HL-60/S4 (cell line): ENCODE results near the gene ICOS.
"Not testable (repeated sequence)": the region's sequence is repeated elsewhere in the genome, so short reads cannot be mapped to it uniquely, and the experiment has no call there.

Source experiments
- in situ Hi-C: fragments of 300-500 bp; cut with MboI; formaldehyde crosslinking; loops from 2 replicates; pipeline ENCODE4 v1.14.3; 2022; ENCODE audit warnings: low sequenced_read_pairs

ICOS gene

GRCh38 chr2:203916756-203917155 is 19.8 kb upstream of the ICOS start:
- in situ Hi-C loops, result no loop called here

GRCh38 chr2:203918264-203918663 is 18.3 kb upstream of the ICOS start:
- in situ Hi-C loops, result no loop called here

- in situ Hi-C loops, result no loop called here
Measured at GRCh38 chr2:203918839-203919238, 17.7 kb upstream of the ICOS start.

- in situ Hi-C loops, result no loop called here
Measured at GRCh38 chr2:203925512-203926158, 10.9 kb upstream of the ICOS start.

- in situ Hi-C loops, result no loop called here
Measured at GRCh38 chr2:203928849-203929248, 7.7 kb upstream of the ICOS start.

GRCh38 chr2:203931262-203931661 is 5.3 kb upstream of the ICOS start:
- in situ Hi-C loops, result not testable (repeated sequence)

GRCh38 chr2:203934041-203934492 is 2.5 kb upstream of the ICOS start:
- in situ Hi-C loops, result no loop called here

- in situ Hi-C loops, result no loop called here
Measured at GRCh38 chr2:203934711-203935438, 1.7 kb upstream of the ICOS start.

GRCh38 chr2:203935568-203935967 is 995 bp upstream of the ICOS start:
- in situ Hi-C loops, result no loop called here

GRCh38 chr2:203936949-203937348 is 386 bp downstream of the ICOS start:
- in situ Hi-C loops, result no loop called here

GRCh38 chr2:203937788-203938187 is 1.2 kb downstream of the ICOS start:
- in situ Hi-C loops, result no loop called here

- in situ Hi-C loops, result no loop called here
Measured at GRCh38 chr2:203940039-203940438, 3.5 kb downstream of the ICOS start.

GRCh38 chr2:203943493-203944382 is 7.2 kb downstream of the ICOS start:
- in situ Hi-C loops, result not testable (repeated sequence)

GRCh38 chr2:203948733-203949132 is 12.2 kb downstream of the ICOS start:
- in situ Hi-C loops, result no loop called here

GRCh38 chr2:203949228-203949627 is 12.7 kb downstream of the ICOS start:
- in situ Hi-C loops, result no loop called here

- in situ Hi-C loops, result no loop called here
Measured at GRCh38 chr2:203951366-203951902, 14.9 kb downstream of the ICOS start.

- in situ Hi-C loops, result no loop called here
Measured at GRCh38 chr2:203959265-203959664, 22.7 kb downstream of the ICOS start.

GRCh38 chr2:203959672-203960071 is 23.1 kb downstream of the ICOS start:
- in situ Hi-C loops, result no loop called here

- in situ Hi-C loops, result no loop called here
Measured at GRCh38 chr2:203960811-203961210, 24.2 kb downstream of the ICOS start.

- in situ Hi-C loops, result not testable (repeated sequence)
Measured at GRCh38 chr2:203965190-203965589, 28.6 kb downstream of the ICOS start.

- in situ Hi-C loops, result no loop called here
Measured at GRCh38 chr2:203971251-203971650, 34.7 kb downstream of the ICOS start.
